Suprapubic skin (tissue), 4 donors: ENCODE measurements around the gene IL36B. TPM values are rescaled to one million over a fixed set of nuclear protein-coding genes. Genes with fewer than 3 reads are reported as not detected.

Source experiments
- DNase-seq, 2 donors: peaks; one replicate each; pipeline ENCODE4 v3.0.0-alpha.2; 2019; ENCODE audit warnings: low spot score in 2 of 2
- H3K27ac ChIP-seq: fragments of 200-600 bp; sonication (generic); one replicate; pipeline ENCODE4 v1.5.1; 2019
- H3K27me3 ChIP-seq: fragments of 200-600 bp; sonication (generic); one replicate; pipeline ENCODE4 v1.5.1; 2019
- H3K36me3 ChIP-seq: fragments of 200-600 bp; sonication (generic); one replicate; pipeline ENCODE4 v1.5.1; 2019
- H3K4me1 ChIP-seq: fragments of 200-600 bp; sonication (generic); one replicate; pipeline ENCODE4 v1.5.1; 2019
- H3K4me3 ChIP-seq: fragments of 200-600 bp; sonication (generic); one replicate; pipeline ENCODE4 v1.5.1; 2019; ENCODE audit warnings: mild to moderate bottlenecking
- H3K9me3 ChIP-seq: fragments of 200-600 bp; sonication (generic); one replicate; pipeline ENCODE4 v1.5.1; 2019
- CTCF ChIP-seq, 2 donors: fragments of 200-600 bp in 1 of 2; fragments of 450-650 bp in 1 of 2; sonication (generic) in 1 of 2; IDR thresholded peaks; one replicate each; pipeline ENCODE4 v1.5.1; 2016 to 2019; ENCODE audit warnings: antibody characterized with exemption in 2 of 2, mild to moderate bottlenecking in 1 of 2, moderate library complexity in 1 of 2
- EP300 ChIP-seq: sonication (generic); formaldehyde crosslinking; IDR thresholded peaks from one replicate; pipeline ENCODE4 v1.6.1; 2017; ENCODE audit warnings: antibody characterized with exemption
- POLR2A ChIP-seq, 2 donors: fragments of 450-650 bp; IDR thresholded peaks; one replicate each; pipeline ENCODE4 v1.6.1; 2017; ENCODE audit warnings: antibody characterized with exemption in 2 of 2, mild to moderate bottlenecking in 2 of 2, moderate library complexity in 2 of 2
- POLR2AphosphoS5 ChIP-seq, 3 donors: sonication (generic); formaldehyde crosslinking; IDR thresholded peaks; one replicate each; pipeline ENCODE4 v1.6.1; 2017; ENCODE audit warnings: antibody characterized with exemption in 3 of 3
- WGBS: methylation state at CpG from one replicate; pipeline ENCODE4 v1.1.5; 2018; 5-methylcytosine and 5-hydroxymethylcytosine counted together
- total RNA-seq, 4 donors: library from RNA; depleted of rRNA; stranded (reverse); fragments of >200 nt; gene quantifications; one replicate each; pipeline ENCODE4 v1.1.0, GENCODE V29; 2016

IL36B gene
- total RNA-seq, 4 donors from 2014 or later, result 1.5 to 7.9 (median 4.0) TPM

- 85% methylated on average over 1 of the region's 1 CpG for WGBS
- Histone ChIP-seq H3K27me3 (no peaks in the 10 kb centered on the region), H3K27ac (no peak overlapping the region), H3K36me3 (no peaks in the 10 kb centered on the region), H3K4me1 (no peaks in the 10 kb centered on the region), H3K4me3 (no peak overlapping the region), H3K9me3 (peaks cover 3% of the 10 kb centered on the region)
- no peak for TF ChIP-seq EP300
- TF ChIP-seq CTCF (IDR thresholded peaks at IDR 0.05), result no peak
- TF ChIP-seq POLR2AphosphoS5 (IDR thresholded peaks at IDR 0.05), result no peak
- TF ChIP-seq POLR2A (IDR thresholded peaks at IDR 0.05), result no peak
- no peak for DNase-seq
Measured at GRCh38 chr2:112997151-112997550, 55.5 kb downstream of the IL36B start.

GRCh38 chr2:112996635-112997034 is 56.0 kb downstream of the IL36B start:
- peaks cover 3% of the 10 kb centered on the region for H3K9me3 ChIP-seq
- no peak overlapping the region for H3K4me3 ChIP-seq
- 67% methylated on average over 6 of the region's 6 CpGs for WGBS
- no peak for DNase-seq
- TF ChIP-seq POLR2AphosphoS5 (IDR thresholded peaks at IDR 0.05) (no peak), CTCF (IDR thresholded peaks at IDR 0.05) (no peak), EP300 (no peak), POLR2A (IDR thresholded peaks at IDR 0.05) (no peak)
- H3K27me3 ChIP-seq, result no peaks in the 10 kb centered on the region
- H3K27ac ChIP-seq, result no peak overlapping the region
- no peaks in the 10 kb centered on the region for H3K4me1 ChIP-seq
- no peaks in the 10 kb centered on the region for H3K36me3 ChIP-seq

GRCh38 chr2:112995346-112995920 is 57.2 kb downstream of the IL36B start:
- Histone ChIP-seq H3K4me3 (no peak overlapping the region), H3K27ac (no peak overlapping the region), H3K36me3 (no peaks in the 10 kb centered on the region), H3K9me3 (peaks cover 3% of the 10 kb centered on the region), H3K4me1 (no peaks in the 10 kb centered on the region), H3K27me3 (no peaks in the 10 kb centered on the region)
- no peak for TF ChIP-seq CTCF (IDR thresholded peaks at IDR 0.05)
- TF ChIP-seq POLR2A (IDR thresholded peaks at IDR 0.05), result no peak
- TF ChIP-seq EP300, result no peak
- TF ChIP-seq POLR2AphosphoS5 (IDR thresholded peaks at IDR 0.05), result no peak
- 89% methylated on average over 14 of the region's 14 CpGs for WGBS
- no peak for DNase-seq

GRCh38 chr2:112994648-112995047 is 58.0 kb downstream of the IL36B start:
- H3K9me3 ChIP-seq, result peaks cover 3% of the 10 kb centered on the region
- WGBS, result 78% methylated on average over 2 of the region's 2 CpGs
- no peaks in the 10 kb centered on the region for H3K36me3 ChIP-seq
- H3K4me1 ChIP-seq, result no peaks in the 10 kb centered on the region
- TF ChIP-seq EP300 (no peak), POLR2A (IDR thresholded peaks at IDR 0.05) (no peak), CTCF (IDR thresholded peaks at IDR 0.05) (no peak), POLR2AphosphoS5 (IDR thresholded peaks at IDR 0.05) (no peak)
- H3K27me3 ChIP-seq, result no peaks in the 10 kb centered on the region
- no peak overlapping the region for H3K4me3 ChIP-seq
- H3K27ac ChIP-seq, result no peak overlapping the region
- no peak for DNase-seq

- TF ChIP-seq EP300, result no peak
- no peak for TF ChIP-seq CTCF (IDR thresholded peaks at IDR 0.05)
- TF ChIP-seq POLR2AphosphoS5 (IDR thresholded peaks at IDR 0.05), result no peak
- TF ChIP-seq POLR2A (IDR thresholded peaks at IDR 0.05), result no peak
- Histone ChIP-seq H3K27me3 (no peaks in the 10 kb centered on the region), H3K36me3 (no peaks in the 10 kb centered on the region), H3K4me3 (no peak overlapping the region), H3K27ac (no peak overlapping the region), H3K9me3 (peaks cover 10% of the 10 kb centered on the region), H3K4me1 (no peaks in the 10 kb centered on the region)
- no peak for DNase-seq
Measured at GRCh38 chr2:112993831-112994230, 58.8 kb downstream of the IL36B start.
